Measurements from ENCODE around the gene TFB1M.
A peak's percentile ranks its signal among the peaks of the same experiment; 100 is the strongest.

TFB1M gene

GRCh38 chr6:155260686-155261085 lies 53.6 kb downstream of the TFB1M start:
- no peak for TF ChIP-seq CTCF (IDR thresholded peaks at IDR 0.05; ENCODE audit: control insufficient read depth, insufficient read depth, low read depth, low read length, missing control alignments)

GRCh38 chr6:155259897-155260296 lies 54.4 kb downstream of the TFB1M start:
- TF ChIP-seq CTCF (IDR thresholded peaks at IDR 0.05; ENCODE audit: control insufficient read depth, insufficient read depth, low read depth, low read length, missing control alignments), result no peak
- no peak overlapping the region for H3K4me3 ChIP-seq (ENCODE audit: control insufficient read depth, low read depth, low read length)
- no peak for DNase-seq (ENCODE audit: low read depth)

More at GRCh38 chr6:155260686-155261085, 53.6 kb downstream of the TFB1M start:
- no peak for DNase-seq (ENCODE audit: low read depth)
- H3K4me3 ChIP-seq (ENCODE audit: control insufficient read depth, low read depth, low read length), result no peak overlapping the region

- H3K4me3 ChIP-seq (ENCODE audit: control insufficient read depth, low read depth, low read length), result no peak overlapping the region
- no peak for DNase-seq (ENCODE audit: low read depth)
- no peak for TF ChIP-seq CTCF (IDR thresholded peaks at IDR 0.05; ENCODE audit: control insufficient read depth, insufficient read depth, low read depth, low read length, missing control alignments)
These were observed 55.1 kb downstream of the TFB1M start for GRCh38 chr6:155259204-155259603.

GRCh38 chr6:155257796-155258195 lies 56.5 kb downstream of the TFB1M start:
- no peak overlapping the region for H3K4me3 ChIP-seq (ENCODE audit: control insufficient read depth, low read depth, low read length)
- TF ChIP-seq CTCF (IDR thresholded peaks at IDR 0.05; ENCODE audit: control insufficient read depth, insufficient read depth, low read depth, low read length, missing control alignments), result no peak
- DNase-seq (ENCODE audit: low read depth), result no peak

- DNase-seq (ENCODE audit: low read depth), result peak; percentile 28
- no peak for TF ChIP-seq CTCF (IDR thresholded peaks at IDR 0.05; ENCODE audit: control insufficient read depth, insufficient read depth, low read depth, low read length, missing control alignments)
These were observed 58.0 kb downstream of the TFB1M start for GRCh38 chr6:155256122-155256795.

GRCh38 chr6:155254139-155254538 lies 60.1 kb downstream of the TFB1M start:
- no peak for DNase-seq (ENCODE audit: low read depth)
- TF ChIP-seq CTCF (IDR thresholded peaks at IDR 0.05; ENCODE audit: control insufficient read depth, insufficient read depth, low read depth, low read length, missing control alignments), result no peak
- no peak overlapping the region for H3K4me3 ChIP-seq (ENCODE audit: control insufficient read depth, low read depth, low read length)

More at GRCh38 chr6:155256122-155256795, 58.0 kb downstream of the TFB1M start:
- H3K4me3 ChIP-seq (ENCODE audit: control insufficient read depth, low read depth, low read length), result no peak overlapping the region
